SU-DHL-6 (cell line): Measurements from ENCODE around the gene COX7A1.

Source experiments
- CTCF ChIP-seq: fragments of 200-600 bp; sonication (generic); IDR thresholded peaks from one replicate; pipeline ENCODE4 v1.5.1; 2017; ENCODE audit warnings: antibody characterized with exemption, mild to moderate bottlenecking, low read length, moderate library complexity; ENCODE audit not compliant: insufficient read depth, poor library complexity, severe bottlenecking
- EZH2phosphoT487 ChIP-seq: fragments of 200-600 bp; sonication (generic), shearing (Covaris generic); conservative IDR thresholded peaks from 2 replicates; pipeline ENCODE4 v1.6.1; 2018; ENCODE audit warnings: mild to moderate bottlenecking, antibody characterized with exemption, low read length, moderate library complexity, mixed read lengths

GRCh38 chr19:36125557-36125956 is 26.7 kb downstream of the COX7A1 start:
- no peak for TF ChIP-seq CTCF
- no peak for TF ChIP-seq EZH2phosphoT487
